ENCODE data around the gene DMRT1.

Gene DMRT1

GRCh38 chr9:974996-975739, 133.7 kb downstream of the DMRT1 start:
- FAIRE-seq (no peak), DNase-seq (ENCODE audit: insufficient read length) (no peak)
- TF ChIP-seq TAF1 (IDR thresholded peaks at IDR 0.05; ENCODE audit: borderline replicate concordance, low read depth, low read length) (no peak), POLR2AphosphoS5 (IDR thresholded peaks at IDR 0.05; ENCODE audit: low read depth, low read length) (no peak), POLR2A (IDR thresholded peaks at IDR 0.05; ENCODE audit: low read depth, low read length) (no peak)

GRCh38 chr9:975740-976257, 134.3 kb downstream of the DMRT1 start:
- TF ChIP-seq POLR2AphosphoS5 (IDR thresholded peaks at IDR 0.05; ENCODE audit: low read depth, low read length) (no peak), TAF1 (IDR thresholded peaks at IDR 0.05; ENCODE audit: borderline replicate concordance, low read depth, low read length) (no peak)
- no peak for FAIRE-seq
- no peak for DNase-seq (ENCODE audit: insufficient read length)

GRCh38 chr9:976258-976942, 134.9 kb downstream of the DMRT1 start, which contains the start of gene DMRT3:
Gene DMRT3 (plus strand): TSS chr9:976655. CDS start chr9:977002, 347 bp downstream.
- no peak for FAIRE-seq
- no peak for DNase-seq (ENCODE audit: insufficient read length)
- TF ChIP-seq POLR2A (IDR thresholded peaks at IDR 0.05; ENCODE audit: low read depth, low read length): no peak
- TF ChIP-seq POLR2AphosphoS5 (IDR thresholded peaks at IDR 0.05; ENCODE audit: low read depth, low read length): no peak
- no peak for TF ChIP-seq TAF1 (IDR thresholded peaks at IDR 0.05; ENCODE audit: borderline replicate concordance, low read depth, low read length)

- DNase-seq (ENCODE audit: insufficient read length) (no peak), FAIRE-seq (no peak)
- no peak for TF ChIP-seq TAF1 (IDR thresholded peaks at IDR 0.05; ENCODE audit: borderline replicate concordance, low read depth, low read length)
- TF ChIP-seq POLR2AphosphoS5 (IDR thresholded peaks at IDR 0.05; ENCODE audit: low read depth, low read length): no peak
Observed at GRCh38 chr9:976943-977837, 135.7 kb downstream of the DMRT1 start.

GRCh38 chr9:977838-978830, 136.6 kb downstream of the DMRT1 start:
- TF ChIP-seq TAF1 (IDR thresholded peaks at IDR 0.05; ENCODE audit: borderline replicate concordance, low read depth, low read length): no peak
- no peak for TF ChIP-seq POLR2AphosphoS5 (IDR thresholded peaks at IDR 0.05; ENCODE audit: low read depth, low read length)
- no peak for TF ChIP-seq POLR2A (IDR thresholded peaks at IDR 0.05; ENCODE audit: low read depth, low read length)
- DNase-seq (ENCODE audit: insufficient read length) (no peak), FAIRE-seq (no peak)

GRCh38 chr9:979983-980382, 138.5 kb downstream of the DMRT1 start:
- TF ChIP-seq POLR2A (IDR thresholded peaks at IDR 0.05; ENCODE audit: low read depth, low read length): no peak
- TF ChIP-seq TAF1 (IDR thresholded peaks at IDR 0.05; ENCODE audit: borderline replicate concordance, low read depth, low read length): no peak
- TF ChIP-seq POLR2AphosphoS5 (IDR thresholded peaks at IDR 0.05; ENCODE audit: low read depth, low read length): no peak
- DNase-seq (ENCODE audit: insufficient read length) (no peak), FAIRE-seq (no peak)

GRCh38 chr9:980640-981039, 139.1 kb downstream of the DMRT1 start:
- no peak for FAIRE-seq
- TF ChIP-seq POLR2A (IDR thresholded peaks at IDR 0.05; ENCODE audit: low read depth, low read length): no peak
- no peak for TF ChIP-seq TAF1 (IDR thresholded peaks at IDR 0.05; ENCODE audit: borderline replicate concordance, low read depth, low read length)
- no peak for TF ChIP-seq POLR2AphosphoS5 (IDR thresholded peaks at IDR 0.05; ENCODE audit: low read depth, low read length)
- DNase-seq (ENCODE audit: insufficient read length): no peak

GRCh38 chr9:981491-981898, 140.0 kb downstream of the DMRT1 start:
- TF ChIP-seq POLR2A (IDR thresholded peaks at IDR 0.05; ENCODE audit: low read depth, low read length): no peak
- no peak for TF ChIP-seq TAF1 (IDR thresholded peaks at IDR 0.05; ENCODE audit: borderline replicate concordance, low read depth, low read length)
- TF ChIP-seq POLR2AphosphoS5 (IDR thresholded peaks at IDR 0.05; ENCODE audit: low read depth, low read length): no peak
- DNase-seq (ENCODE audit: insufficient read length) (no peak), FAIRE-seq (no peak)

GRCh38 chr9:982394-983230, 141.1 kb downstream of the DMRT1 start:
- TF ChIP-seq POLR2AphosphoS5 (IDR thresholded peaks at IDR 0.05; ENCODE audit: low read depth, low read length): no peak
- TF ChIP-seq POLR2A (IDR thresholded peaks at IDR 0.05; ENCODE audit: low read depth, low read length): no peak
- no peak for TF ChIP-seq TAF1 (IDR thresholded peaks at IDR 0.05; ENCODE audit: borderline replicate concordance, low read depth, low read length)
- no peak for FAIRE-seq
- DNase-seq (ENCODE audit: insufficient read length): no peak

Measured in GM12892 (cell line).